ENCODE data around the gene BORCS5.

Gene BORCS5

GRCh38 chr12:12387501-12387900 lies 30.6 kb downstream of the BORCS5 start:
- H3K79me2 ChIP-seq (ENCODE audit: insufficient read depth, low read length) = no peaks in the 10 kb centered on the region
- no peak overlapping the region for H3K27ac ChIP-seq (ENCODE audit: low read depth, low read length)
- H4K20me1 ChIP-seq (ENCODE audit: low read depth, low read length) = no peaks in the 10 kb centered on the region
- TF ChIP-seq, protein P1, sequence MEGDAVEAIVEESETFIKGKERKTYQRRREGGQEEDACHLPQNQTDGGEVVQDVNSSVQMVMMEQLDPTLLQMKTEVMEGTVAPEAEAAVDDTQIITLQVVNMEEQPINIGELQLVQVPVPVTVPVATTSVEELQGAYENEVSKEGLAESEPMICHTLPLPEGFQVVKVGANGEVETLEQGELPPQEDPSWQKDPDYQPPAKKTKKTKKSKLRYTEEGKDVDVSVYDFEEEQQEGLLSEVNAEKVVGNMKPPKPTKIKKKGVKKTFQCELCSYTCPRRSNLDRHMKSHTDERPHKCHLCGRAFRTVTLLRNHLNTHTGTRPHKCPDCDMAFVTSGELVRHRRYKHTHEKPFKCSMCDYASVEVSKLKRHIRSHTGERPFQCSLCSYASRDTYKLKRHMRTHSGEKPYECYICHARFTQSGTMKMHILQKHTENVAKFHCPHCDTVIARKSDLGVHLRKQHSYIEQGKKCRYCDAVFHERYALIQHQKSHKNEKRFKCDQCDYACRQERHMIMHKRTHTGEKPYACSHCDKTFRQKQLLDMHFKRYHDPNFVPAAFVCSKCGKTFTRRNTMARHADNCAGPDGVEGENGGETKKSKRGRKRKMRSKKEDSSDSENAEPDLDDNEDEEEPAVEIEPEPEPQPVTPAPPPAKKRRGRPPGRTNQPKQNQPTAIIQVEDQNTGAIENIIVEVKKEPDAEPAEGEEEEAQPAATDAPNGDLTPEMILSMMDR (IDR thresholded peaks at IDR 0.05; ENCODE audit: insufficient read depth, low read length, poor library complexity, severe bottlenecking) = no peak
- TF ChIP-seq EZH2phosphoT487 (conservative IDR thresholded peaks at IDR 0.05; ENCODE audit: low read length) = no peak
- H3K36me3 ChIP-seq (ENCODE audit: low read length) = no peaks in the 10 kb centered on the region
- no peaks in the 10 kb centered on the region for H3K9me3 ChIP-seq (ENCODE audit: insufficient read depth, low read length)
- H3K9me2 ChIP-seq (replicated peaks; ENCODE audit: insufficient read depth, low read length) = no peaks in the 10 kb centered on the region
- no peaks in the 10 kb centered on the region for H3F3A ChIP-seq (ENCODE audit: insufficient read depth)
- H3K27me3 ChIP-seq (ENCODE audit: low read length) = no peaks in the 10 kb centered on the region
- no peak overlapping the region for H2AFZ ChIP-seq (ENCODE audit: low read depth, low read length, severe bottlenecking)
- H3K4me2 ChIP-seq (ENCODE audit: low read depth, low read length, poor library complexity, severe bottlenecking) = no peak overlapping the region
- H3K9ac ChIP-seq (ENCODE audit: low read length) = no peak overlapping the region
- no peak overlapping the region for H3K4me3 ChIP-seq (ENCODE audit: insufficient read depth, low read length, poor library complexity, severe bottlenecking)

DNA sequence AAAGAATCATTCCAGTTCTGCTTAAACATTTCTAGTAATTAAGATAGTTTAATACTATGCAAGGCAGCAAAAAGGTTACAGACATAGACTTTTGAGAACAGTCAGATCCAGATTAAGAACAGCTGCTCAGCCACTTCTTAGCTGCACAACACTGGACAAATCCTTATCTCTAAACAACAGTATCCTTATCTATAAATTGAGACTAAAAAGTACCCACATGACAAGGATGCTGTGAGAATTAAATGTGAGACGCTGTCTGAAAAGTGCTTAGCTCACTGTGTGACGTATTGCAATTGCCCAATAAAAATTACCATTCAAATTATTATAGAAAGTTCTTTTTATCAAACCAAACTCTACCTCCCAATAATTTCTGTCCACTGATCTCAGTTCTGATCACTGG lies 35.5 kb downstream of the BORCS5 start:
- no peak overlapping the region for H3K4me3 ChIP-seq (ENCODE audit: insufficient read depth, low read length, poor library complexity, severe bottlenecking)
- no peaks in the 10 kb centered on the region for H3K27me3 ChIP-seq (ENCODE audit: low read length)
- no peaks in the 10 kb centered on the region for H3F3A ChIP-seq (ENCODE audit: insufficient read depth)
- no peak overlapping the region for H3K4me2 ChIP-seq (ENCODE audit: low read depth, low read length, poor library complexity, severe bottlenecking)
- no peaks in the 10 kb centered on the region for H3K9me2 ChIP-seq (replicated peaks; ENCODE audit: insufficient read depth, low read length)
- no peak overlapping the region for H3K27ac ChIP-seq (ENCODE audit: low read depth, low read length)
- H4K20me1 ChIP-seq (ENCODE audit: low read depth, low read length) = no peaks in the 10 kb centered on the region
- no peak overlapping the region for H3K9ac ChIP-seq (ENCODE audit: low read length)
- H2AFZ ChIP-seq (ENCODE audit: low read depth, low read length, severe bottlenecking) = no peak overlapping the region
- TF ChIP-seq, protein P1 (IDR thresholded peaks at IDR 0.05; ENCODE audit: insufficient read depth, low read length, poor library complexity, severe bottlenecking) = no peak
- no peak for TF ChIP-seq EZH2phosphoT487 (conservative IDR thresholded peaks at IDR 0.05; ENCODE audit: low read length)
- no peaks in the 10 kb centered on the region for H3K36me3 ChIP-seq (ENCODE audit: low read length)
- no peaks in the 10 kb centered on the region for H3K9me3 ChIP-seq (ENCODE audit: insufficient read depth, low read length)
- no peaks in the 10 kb centered on the region for H3K79me2 ChIP-seq (ENCODE audit: insufficient read depth, low read length)

- Histone ChIP-seq H3K27ac (ENCODE audit: low read depth, low read length) (no peak overlapping the region), H3K27me3 (ENCODE audit: low read length) (no peaks in the 10 kb centered on the region), H3K79me2 (ENCODE audit: insufficient read depth, low read length) (no peaks in the 10 kb centered on the region), H3K9ac (ENCODE audit: low read length) (no peak overlapping the region), H3F3A (ENCODE audit: insufficient read depth) (no peaks in the 10 kb centered on the region), H3K4me2 (ENCODE audit: low read depth, low read length, poor library complexity, severe bottlenecking) (no peak overlapping the region), H3K9me3 (ENCODE audit: insufficient read depth, low read length) (no peaks in the 10 kb centered on the region), H3K36me3 (ENCODE audit: low read length) (no peaks in the 10 kb centered on the region), H4K20me1 (ENCODE audit: low read depth, low read length) (no peaks in the 10 kb centered on the region), H3K4me3 (ENCODE audit: insufficient read depth, low read length, poor library complexity, severe bottlenecking) (no peak overlapping the region), H2AFZ (ENCODE audit: low read depth, low read length, severe bottlenecking) (no peak overlapping the region), H3K9me2 (replicated peaks; ENCODE audit: insufficient read depth, low read length) (no peaks in the 10 kb centered on the region)
- TF ChIP-seq EZH2phosphoT487 (conservative IDR thresholded peaks at IDR 0.05; ENCODE audit: low read length) = no peak
- TF ChIP-seq, protein P1 (IDR thresholded peaks at IDR 0.05; ENCODE audit: insufficient read depth, low read length, poor library complexity, severe bottlenecking) = no peak
These were observed 36.3 kb downstream of the BORCS5 start for GRCh38 chr12:12393171-12393570.
